GM12872 (cell line): ENCODE measurements around the gene PPIL4.

ENCODE experiments used
- CTCF ChIP-seq: IDR thresholded peaks from 3 replicates; pipeline ENCODE4 v1.5.1; 2011; ENCODE audit warnings: low read depth, mild to moderate bottlenecking, low read length, moderate library complexity; ENCODE audit not compliant: insufficient read depth

Gene PPIL4

DNA sequence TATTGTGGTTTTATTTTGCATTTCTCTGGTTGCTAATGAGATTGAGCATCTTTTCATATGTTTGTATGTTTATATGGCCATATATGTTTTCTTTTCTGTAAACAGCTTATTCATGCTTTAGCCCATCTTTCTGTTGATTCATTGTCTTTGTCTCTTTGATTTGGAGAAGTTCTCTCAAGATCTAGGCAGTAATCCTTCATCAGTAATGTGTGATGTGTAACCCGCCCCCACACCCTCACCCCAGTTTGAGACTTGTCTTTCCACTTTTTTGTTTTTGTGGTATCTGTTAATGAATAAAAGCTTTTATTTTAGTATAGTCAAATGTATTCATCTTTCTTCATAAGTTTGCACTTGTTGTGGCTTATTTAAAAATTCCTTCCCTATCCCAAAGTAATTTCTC, 87.0 kb downstream of the PPIL4 start:
- TF ChIP-seq CTCF, result no peak

GRCh38 chr6:149458196-149458595, 87.6 kb downstream of the PPIL4 start:
- TF ChIP-seq CTCF, result no peak

DNA sequence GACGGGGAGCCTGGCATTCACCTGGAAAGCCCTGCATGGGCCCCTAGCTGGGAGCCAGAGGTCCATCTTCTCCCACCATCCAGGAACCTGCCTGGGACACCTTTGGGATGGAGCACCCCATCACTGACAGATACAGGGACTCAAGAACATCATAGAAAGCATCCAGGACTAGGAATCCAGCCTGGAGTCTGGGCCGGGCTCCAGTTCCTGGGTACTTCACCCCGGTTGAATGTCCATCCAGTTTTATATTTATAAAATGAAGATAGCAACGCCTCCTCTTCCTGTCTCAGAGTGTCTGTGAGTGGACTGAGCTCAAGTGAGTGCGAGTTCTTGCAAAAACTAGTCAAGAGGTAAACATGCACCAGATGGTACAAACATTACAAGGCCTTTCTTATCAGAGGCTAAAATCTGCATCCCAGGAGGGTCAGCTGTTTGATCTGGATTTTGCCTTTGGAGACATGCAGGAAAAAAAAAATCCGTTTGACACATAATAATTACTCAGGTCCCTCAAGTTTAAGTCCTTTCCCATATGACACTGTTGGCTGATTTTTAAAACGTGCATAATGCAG, 88.4 kb downstream of the PPIL4 start:
- TF ChIP-seq CTCF, result no peak

GRCh38 chr6:149456311-149457021, 89.4 kb downstream of the PPIL4 start:
- TF ChIP-seq CTCF, result no peak

DNA sequence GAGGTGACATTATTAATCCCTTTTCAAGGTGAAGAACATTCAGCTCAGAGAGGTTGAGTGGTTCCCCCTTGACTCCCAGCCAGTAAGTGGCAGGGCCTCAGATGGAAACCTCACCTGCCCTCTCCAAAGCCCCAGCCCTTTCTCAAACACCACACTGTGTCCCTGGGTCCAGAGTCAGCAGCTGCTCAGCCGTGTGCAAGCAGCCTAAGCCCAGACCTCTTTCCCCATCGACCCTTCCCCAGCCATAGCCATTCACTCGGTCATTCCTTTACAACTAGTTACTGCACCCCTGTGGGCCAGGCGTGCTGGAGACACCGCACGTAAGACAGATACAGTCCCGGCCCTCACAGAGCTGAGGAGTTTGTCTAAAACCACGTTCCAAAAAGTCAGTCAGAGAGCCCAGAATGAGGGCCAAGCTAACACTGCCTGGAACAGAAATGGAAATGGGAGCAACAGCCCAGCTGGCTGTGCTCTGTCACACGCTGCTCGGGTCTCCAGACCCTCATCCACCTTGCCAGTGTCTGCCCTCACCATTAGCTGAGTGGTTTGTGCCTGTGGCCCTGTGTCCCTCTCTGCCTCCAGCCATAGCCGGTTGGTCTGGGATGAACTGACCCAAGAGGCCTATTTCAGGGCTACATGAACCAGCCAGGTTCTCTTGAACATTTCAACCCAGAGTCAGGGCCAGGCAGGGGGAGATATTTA, 90.7 kb downstream of the PPIL4 start:
- TF ChIP-seq CTCF, result no peak
